ENCODE results near the gene NCK2. TPM values are rescaled to one million over a fixed set of nuclear protein-coding genes. Genes with fewer than 3 reads are reported as not detected.

Gene NCK2
- total and polyA plus RNA-seq, 2 of the 13 experiments (the other 11 are each of a cell fraction or from before 2014, with no cell fraction given), result 14.8 to 23.5 TPM

GRCh38 chr2:105860567-105860966 lies 115.9 kb downstream of the NCK2 start (continued):
- TF ChIP-seq, protein P1, sequence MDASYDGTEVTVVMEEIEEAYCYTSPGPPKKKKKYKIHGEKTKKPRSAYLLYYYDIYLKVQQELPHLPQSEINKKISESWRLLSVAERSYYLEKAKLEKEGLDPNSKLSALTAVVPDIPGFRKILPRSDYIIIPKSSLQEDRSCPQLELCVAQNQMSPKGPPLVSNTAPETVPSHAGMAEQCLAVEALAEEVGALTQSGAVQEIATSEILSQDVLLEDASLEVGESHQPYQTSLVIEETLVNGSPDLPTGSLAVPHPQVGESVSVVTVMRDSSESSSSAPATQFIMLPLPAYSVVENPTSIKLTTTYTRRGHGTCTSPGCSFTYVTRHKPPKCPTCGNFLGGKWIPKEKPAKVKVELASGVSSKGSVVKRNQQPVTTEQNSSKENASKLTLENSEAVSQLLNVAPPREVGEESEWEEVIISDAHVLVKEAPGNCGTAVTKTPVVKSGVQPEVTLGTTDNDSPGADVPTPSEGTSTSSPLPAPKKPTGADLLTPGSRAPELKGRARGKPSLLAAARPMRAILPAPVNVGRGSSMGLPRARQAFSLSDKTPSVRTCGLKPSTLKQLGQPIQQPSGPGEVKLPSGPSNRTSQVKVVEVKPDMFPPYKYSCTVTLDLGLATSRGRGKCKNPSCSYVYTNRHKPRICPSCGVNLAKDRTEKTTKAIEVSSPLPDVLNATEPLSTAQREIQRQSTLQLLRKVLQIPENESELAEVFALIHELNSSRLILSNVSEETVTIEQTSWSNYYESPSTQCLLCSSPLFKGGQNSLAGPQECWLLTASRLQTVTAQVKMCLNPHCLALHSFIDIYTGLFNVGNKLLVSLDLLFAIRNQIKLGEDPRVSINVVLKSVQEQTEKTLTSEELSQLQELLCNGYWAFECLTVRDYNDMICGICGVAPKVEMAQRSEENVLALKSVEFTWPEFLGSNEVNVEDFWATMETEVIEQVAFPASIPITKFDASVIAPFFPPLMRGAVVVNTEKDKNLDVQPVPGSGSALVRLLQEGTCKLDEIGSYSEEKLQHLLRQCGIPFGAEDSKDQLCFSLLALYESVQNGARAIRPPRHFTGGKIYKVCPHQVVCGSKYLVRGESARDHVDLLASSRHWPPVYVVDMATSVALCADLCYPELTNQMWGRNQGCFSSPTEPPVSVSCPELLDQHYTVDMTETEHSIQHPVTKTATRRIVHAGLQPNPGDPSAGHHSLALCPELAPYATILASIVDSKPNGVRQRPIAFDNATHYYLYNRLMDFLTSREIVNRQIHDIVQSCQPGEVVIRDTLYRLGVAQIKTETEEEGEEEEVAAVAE (CRISPR knock-in tag; IDR thresholded peaks at IDR 0.05; ENCODE audit: borderline replicate concordance), result no peak
- no peak for TF ChIP-seq CC2D1A (CRISPR knock-in tag; IDR thresholded peaks at IDR 0.05)
- TF ChIP-seq SIN3A (IDR thresholded peaks at IDR 0.05; ENCODE audit: borderline replicate concordance, low read depth, low read length), result no peak

- H3K27me3 ChIP-seq (ENCODE audit: control insufficient read depth in 1 of 2, insufficient read depth in 2 of 2, low read length in 2 of 2), result no peaks in the 10 kb centered on the region
- no peak overlapping the region for H3K9ac ChIP-seq (ENCODE audit: insufficient read depth, low read depth, low read length)
- DNase-seq (ENCODE audit: low spot score) (no peak), FAIRE-seq (no peak), ATAC-seq (no peak)
- no peaks in the 10 kb centered on the region for H3K79me2 ChIP-seq (ENCODE audit: insufficient read depth, low read length)
- WGBS (ENCODE audit: low lambda C conversion rate), result 90% methylated on average over 7 of the region's 7 CpGs
- H3K9me3 ChIP-seq (ENCODE audit: low read length), result no peaks in the 10 kb centered on the region
- in situ Hi-C loops (cut with HindIII; ENCODE audit: extremely low pct_ligation_motif_present, low pct_unique_long_range_greater_than_20kb) (no loop called here), intact Hi-C loops (cut with micrococcal nuclease; ENCODE audit: unreplicated experiment) (no loop called here)
- H3K4me3 ChIP-seq (replicated peaks in 1 of 3; ENCODE audit: insufficient read depth in 1 of 3, low read depth in 2 of 3, low read length in 3 of 3), result no peak overlapping the region
- H3K4me2 ChIP-seq (ENCODE audit: low read depth, low read length), result no peak overlapping the region
- ChIA-PET CTCF (ENCODE audit: low intra/inter-chr PET ratio, low total read pairs) (no interaction called here), POLR2A (no interaction called here)
- H3K27ac ChIP-seq (ENCODE audit: extremely low read length, insufficient read depth, low read length), result no peak overlapping the region
- H3K4me1 ChIP-seq (ENCODE audit: insufficient read depth, low read length), result no peaks in the 10 kb centered on the region
- H4K20me1 ChIP-seq (ENCODE audit: insufficient read depth, low read length), result no peaks in the 10 kb centered on the region
- H2AFZ ChIP-seq (ENCODE audit: low read length), result no peak overlapping the region
- peaks cover 4 to 19% of the 10 kb centered on the region in 2 experiments; a peak in 2 of 5 replicates for H3K36me3 ChIP-seq (replicated peaks in 1 of 2; ENCODE audit: control insufficient read depth in 1 of 2, insufficient read depth in 2 of 2, low read length in 2 of 2)
- no TSS peak for BruUV-seq (replicated peaks)
- TF ChIP-seq SPEN (CRISPR knock-in tag; IDR thresholded peaks at IDR 0.05; ENCODE audit: low read depth) (no peak), ZNF296 (CRISPR knock-in tag; conservative IDR thresholded peaks at IDR 0.05) (no peak), FOXA3 (CRISPR knock-in tag; IDR thresholded peaks at IDR 0.05) (no peak), ZNF530 (CRISPR knock-in tag; IDR thresholded peaks at IDR 0.05; ENCODE audit: low read depth) (no peak), IRF2 (CRISPR knock-in tag; IDR thresholded peaks at IDR 0.05) (no peak), SNRNP70 (IDR thresholded peaks at IDR 0.05; ENCODE audit: low read depth, low read length) (no peak), KLF9 (CRISPR knock-in tag; IDR thresholded peaks at IDR 0.05; ENCODE audit: low read depth) (no peak)
- TF ChIP-seq, protein P2, sequence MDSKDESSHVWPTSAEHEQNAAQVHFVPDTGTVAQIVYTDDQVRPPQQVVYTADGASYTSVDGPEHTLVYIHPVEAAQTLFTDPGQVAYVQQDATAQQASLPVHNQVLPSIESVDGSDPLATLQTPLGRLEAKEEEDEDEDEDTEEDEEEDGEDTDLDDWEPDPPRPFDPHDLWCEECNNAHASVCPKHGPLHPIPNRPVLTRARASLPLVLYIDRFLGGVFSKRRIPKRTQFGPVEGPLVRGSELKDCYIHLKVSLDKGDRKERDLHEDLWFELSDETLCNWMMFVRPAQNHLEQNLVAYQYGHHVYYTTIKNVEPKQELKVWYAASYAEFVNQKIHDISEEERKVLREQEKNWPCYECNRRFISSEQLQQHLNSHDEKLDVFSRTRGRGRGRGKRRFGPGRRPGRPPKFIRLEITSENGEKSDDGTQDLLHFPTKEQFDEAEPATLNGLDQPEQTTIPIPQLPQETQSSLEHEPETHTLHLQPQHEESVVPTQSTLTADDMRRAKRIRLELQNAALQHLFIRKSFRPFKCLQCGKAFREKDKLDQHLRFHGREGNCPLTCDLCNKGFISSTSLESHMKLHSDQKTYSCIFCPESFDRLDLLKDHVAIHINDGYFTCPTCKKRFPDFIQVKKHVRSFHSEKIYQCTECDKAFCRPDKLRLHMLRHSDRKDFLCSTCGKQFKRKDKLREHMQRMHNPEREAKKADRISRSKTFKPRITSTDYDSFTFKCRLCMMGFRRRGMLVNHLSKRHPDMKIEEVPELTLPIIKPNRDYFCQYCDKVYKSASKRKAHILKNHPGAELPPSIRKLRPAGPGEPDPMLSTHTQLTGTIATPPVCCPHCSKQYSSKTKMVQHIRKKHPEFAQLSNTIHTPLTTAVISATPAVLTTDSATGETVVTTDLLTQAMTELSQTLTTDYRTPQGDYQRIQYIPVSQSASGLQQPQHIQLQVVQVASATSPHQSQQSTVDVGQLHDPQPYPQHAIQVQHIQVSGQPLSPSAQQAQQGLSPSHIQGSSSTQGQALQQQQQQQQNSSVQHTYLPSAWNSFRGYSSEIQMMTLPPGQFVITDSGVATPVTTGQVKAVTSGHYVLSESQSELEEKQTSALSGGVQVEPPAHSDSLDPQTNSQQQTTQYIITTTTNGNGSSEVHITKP (CRISPR knock-in tag; IDR thresholded peaks at IDR 0.05; ENCODE audit: low read depth), result no peak
- TF ChIP-seq, protein P3, sequence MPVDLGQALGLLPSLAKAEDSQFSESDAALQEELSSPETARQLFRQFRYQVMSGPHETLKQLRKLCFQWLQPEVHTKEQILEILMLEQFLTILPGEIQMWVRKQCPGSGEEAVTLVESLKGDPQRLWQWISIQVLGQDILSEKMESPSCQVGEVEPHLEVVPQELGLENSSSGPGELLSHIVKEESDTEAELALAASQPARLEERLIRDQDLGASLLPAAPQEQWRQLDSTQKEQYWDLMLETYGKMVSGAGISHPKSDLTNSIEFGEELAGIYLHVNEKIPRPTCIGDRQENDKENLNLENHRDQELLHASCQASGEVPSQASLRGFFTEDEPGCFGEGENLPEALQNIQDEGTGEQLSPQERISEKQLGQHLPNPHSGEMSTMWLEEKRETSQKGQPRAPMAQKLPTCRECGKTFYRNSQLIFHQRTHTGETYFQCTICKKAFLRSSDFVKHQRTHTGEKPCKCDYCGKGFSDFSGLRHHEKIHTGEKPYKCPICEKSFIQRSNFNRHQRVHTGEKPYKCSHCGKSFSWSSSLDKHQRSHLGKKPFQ (CRISPR knock-in tag; IDR thresholded peaks at IDR 0.05; ENCODE audit: insufficient replicate concordance), result no peak
Measured at GRCh38 chr2:105861200-105861599, 116.5 kb downstream of the NCK2 start.

Measured in HepG2 (cell line).